Panc1 (cell line): ENCODE data around the gene NIT1.

ENCODE experiments used
- CTCF ChIP-seq: fragments of 450-650 bp; IDR thresholded peaks from 2 replicates; pipeline ENCODE4 v1.5.1; 2017; ENCODE audit warnings: mild to moderate bottlenecking
- POLR2AphosphoS5 ChIP-seq: IDR thresholded peaks from 2 replicates; pipeline ENCODE4 v1.6.1; 2012; ENCODE audit warnings: mild to moderate bottlenecking, low read depth, low read length, moderate library complexity
- TCF7L2 ChIP-seq: IDR thresholded peaks from 2 replicates; pipeline ENCODE4 v1.6.1; 2011; ENCODE audit warnings: mild to moderate bottlenecking, low read depth, low read length, inconsistent platforms
- TF ChIP-seq, protein P1 (sequence below), 2 experiments: IDR thresholded peaks; 2 replicates each; pipeline ENCODE4 v1.6.1; 2011 to 2012; ENCODE audit warnings: low read depth in 2 of 2, control low read depth in 1 of 2, low read length in 1 of 2, mild to moderate bottlenecking in 1 of 2, moderate library complexity in 1 of 2; ENCODE audit not compliant: insufficient read depth in 1 of 2

DNA sequence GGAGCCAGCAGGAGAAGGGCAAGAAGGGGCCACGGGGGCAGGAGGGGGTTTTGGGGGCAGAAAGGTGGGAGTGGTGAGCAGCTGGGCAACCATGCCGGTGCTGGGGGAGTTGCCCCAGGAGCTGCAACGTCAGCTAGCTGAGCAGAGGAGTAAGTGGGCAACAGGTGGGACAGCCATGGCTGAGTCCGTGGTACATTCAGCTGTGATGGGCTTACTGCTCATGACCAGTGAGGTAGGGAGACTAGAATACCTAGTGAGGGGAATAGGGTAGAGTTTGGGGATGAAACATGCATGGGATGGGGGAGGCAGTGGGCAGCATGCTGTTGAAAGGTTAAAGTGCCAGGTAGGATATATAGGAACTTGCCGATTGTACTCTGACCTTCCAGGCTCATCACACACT lies 43.7 kb downstream of the NIT1 start:
- no peak for TF ChIP-seq CTCF
- TF ChIP-seq, protein P1, sequence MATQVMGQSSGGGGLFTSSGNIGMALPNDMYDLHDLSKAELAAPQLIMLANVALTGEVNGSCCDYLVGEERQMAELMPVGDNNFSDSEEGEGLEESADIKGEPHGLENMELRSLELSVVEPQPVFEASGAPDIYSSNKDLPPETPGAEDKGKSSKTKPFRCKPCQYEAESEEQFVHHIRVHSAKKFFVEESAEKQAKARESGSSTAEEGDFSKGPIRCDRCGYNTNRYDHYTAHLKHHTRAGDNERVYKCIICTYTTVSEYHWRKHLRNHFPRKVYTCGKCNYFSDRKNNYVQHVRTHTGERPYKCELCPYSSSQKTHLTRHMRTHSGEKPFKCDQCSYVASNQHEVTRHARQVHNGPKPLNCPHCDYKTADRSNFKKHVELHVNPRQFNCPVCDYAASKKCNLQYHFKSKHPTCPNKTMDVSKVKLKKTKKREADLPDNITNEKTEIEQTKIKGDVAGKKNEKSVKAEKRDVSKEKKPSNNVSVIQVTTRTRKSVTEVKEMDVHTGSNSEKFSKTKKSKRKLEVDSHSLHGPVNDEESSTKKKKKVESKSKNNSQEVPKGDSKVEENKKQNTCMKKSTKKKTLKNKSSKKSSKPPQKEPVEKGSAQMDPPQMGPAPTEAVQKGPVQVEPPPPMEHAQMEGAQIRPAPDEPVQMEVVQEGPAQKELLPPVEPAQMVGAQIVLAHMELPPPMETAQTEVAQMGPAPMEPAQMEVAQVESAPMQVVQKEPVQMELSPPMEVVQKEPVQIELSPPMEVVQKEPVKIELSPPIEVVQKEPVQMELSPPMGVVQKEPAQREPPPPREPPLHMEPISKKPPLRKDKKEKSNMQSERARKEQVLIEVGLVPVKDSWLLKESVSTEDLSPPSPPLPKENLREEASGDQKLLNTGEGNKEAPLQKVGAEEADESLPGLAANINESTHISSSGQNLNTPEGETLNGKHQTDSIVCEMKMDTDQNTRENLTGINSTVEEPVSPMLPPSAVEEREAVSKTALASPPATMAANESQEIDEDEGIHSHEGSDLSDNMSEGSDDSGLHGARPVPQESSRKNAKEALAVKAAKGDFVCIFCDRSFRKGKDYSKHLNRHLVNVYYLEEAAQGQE (IDR thresholded peaks at IDR 0.05; ENCODE audit: insufficient read depth in 1 of 2, low read depth in 2 of 2, low read length in 1 of 2) = no peak
- no peak for TF ChIP-seq POLR2AphosphoS5
- no peak for TF ChIP-seq TCF7L2
